Muscle of leg (tissue), 11 donors: ENCODE measurements around the gene TRAPPC6A. TPM values are rescaled to one million over a fixed set of nuclear protein-coding genes. Genes with fewer than 3 reads are reported as not detected.
A peak's percentile ranks its signal among the peaks of the same experiment; 100 is the strongest.

ENCODE experiments used
- DNase-seq: peaks from one replicate; pipeline ENCODE4 v3.0.0; 2013
- H3K27ac ChIP-seq: one replicate; pipeline ENCODE4 v1.5.1; 2013; ENCODE audit warnings: mild to moderate bottlenecking, low read length, control low read depth
- H3K27me3 ChIP-seq: one replicate; pipeline ENCODE4 v1.6.1; 2013; ENCODE audit warnings: low read length; ENCODE audit not compliant: control insufficient read depth, insufficient read depth
- H3K36me3 ChIP-seq: one replicate; pipeline ENCODE4 v1.6.1; 2013; ENCODE audit warnings: low read length; ENCODE audit not compliant: control insufficient read depth, insufficient read depth
- H3K4me1 ChIP-seq: one replicate; pipeline ENCODE4 v1.6.1; 2013; ENCODE audit warnings: low read length; ENCODE audit not compliant: control insufficient read depth, insufficient read depth
- H3K4me3 ChIP-seq: one replicate; pipeline ENCODE4 v1.5.1; 2013; ENCODE audit warnings: low read length, control low read depth
- H3K9me3 ChIP-seq: replicated peaks from 2 replicates; pipeline ENCODE4 v1.6.1; 2013; ENCODE audit warnings: low read depth, low read length; ENCODE audit not compliant: control insufficient read depth
- WGBS: methylation state at CpG from one replicate; pipeline ENCODE4 v1.1.5; 2013; ENCODE audit warnings: missing lambda C conversion rate; ENCODE audit not compliant: insufficient coverage; 5-methylcytosine and 5-hydroxymethylcytosine counted together
- polyA plus RNA-seq, 8 donors: library from polyadenylated mRNA; unstranded; fragments of 120-200 nt; gene quantifications; one replicate each; pipeline versions ENCODE4 v1.2.1 to v1.2.3, GENCODE V29; 2013; ENCODE audit warnings: inconsistent platforms in 1 of 8, low replicate concordance in 1 of 8; ENCODE audit not compliant: insufficient read length in 8 of 8, insufficient read depth in 1 of 8
- total RNA-seq: library from RNA; stranded (reverse); fragments of 120-200 nt; gene quantifications from one replicate; pipeline ENCODE4 v1.2.4, GENCODE V29; 2013

Gene TRAPPC6A
- total and polyA plus RNA-seq, 9 donors: 18.4 to 31.6 (median 25.1) TPM

DNA sequence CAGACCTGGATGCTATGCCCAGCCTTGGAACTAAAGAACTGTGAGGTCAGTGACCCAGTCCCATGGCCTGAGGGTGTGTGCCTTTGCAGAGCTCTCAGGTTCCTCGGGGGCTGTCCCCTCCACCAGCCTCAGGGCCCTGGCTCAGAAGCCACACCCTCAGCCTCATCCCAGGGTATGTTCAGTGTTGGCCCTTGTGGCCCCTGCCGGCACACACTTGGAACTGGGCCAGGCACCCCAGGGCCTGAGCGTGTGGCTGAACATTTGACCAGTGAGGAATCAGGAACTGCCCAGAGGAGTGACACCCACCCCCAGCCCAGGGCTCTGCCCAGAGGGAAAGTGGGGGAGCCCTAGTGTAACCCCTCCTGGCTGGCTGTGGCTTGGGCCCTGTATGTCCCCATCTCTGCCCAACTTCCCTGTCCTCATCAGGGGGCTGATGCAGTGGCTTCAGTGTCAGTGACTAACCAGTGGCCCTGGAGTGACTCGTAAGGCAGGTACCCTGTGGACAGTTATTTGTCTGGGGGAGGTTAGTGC lies 27.2 kb downstream of the TRAPPC6A start:
- Histone ChIP-seq H3K9me3 (no peaks in the 10 kb centered on the region), H3K27me3 (peaks cover 53% of the 10 kb centered on the region), H3K4me1 (peaks cover 27% of the 10 kb centered on the region), H3K36me3 (peaks cover 18% of the 10 kb centered on the region), H3K27ac (no peak overlapping the region), H3K4me3 (no peak overlapping the region)
- no peak for DNase-seq
- 68% methylated on average over 2 of the region's 4 CpGs for WGBS

- no peak for DNase-seq
These were observed 27.9 kb downstream of the TRAPPC6A start for GRCh38 chr19:45150180-45150579.

DNA sequence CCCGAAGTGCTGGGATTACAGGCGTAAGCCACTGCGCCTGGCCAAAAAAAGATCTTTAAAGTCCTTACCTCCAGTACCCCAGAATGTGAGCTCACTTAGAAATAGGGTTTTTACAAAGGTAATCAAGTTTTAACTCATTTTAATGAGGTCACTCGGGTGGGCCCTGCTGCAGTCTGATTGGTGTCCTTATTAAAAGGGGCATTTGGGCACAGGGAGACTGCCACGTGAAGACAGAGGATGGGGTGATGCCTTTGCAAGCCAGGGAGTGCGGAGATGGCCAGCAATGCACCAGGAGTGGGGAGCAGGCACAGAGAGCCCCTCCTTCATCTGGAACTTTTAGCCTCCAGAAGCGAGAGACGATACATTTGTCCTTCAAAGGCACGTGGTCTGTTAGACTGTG lies 28.9 kb downstream of the TRAPPC6A start:
- H3K4me3 ChIP-seq: no peak overlapping the region
- no peak overlapping the region for H3K27ac ChIP-seq
- H3K36me3 ChIP-seq: peaks cover 31% of the 10 kb centered on the region
- H3K27me3 ChIP-seq: peaks cover 39% of the 10 kb centered on the region
- DNase-seq: no peak
- H3K4me1 ChIP-seq: peaks cover 25% of the 10 kb centered on the region
- no peaks in the 10 kb centered on the region for H3K9me3 ChIP-seq
- WGBS: 69% methylated on average over 3 of the region's 9 CpGs

More at GRCh38 chr19:45150180-45150579, 27.9 kb downstream of the TRAPPC6A start:
- no peak overlapping the region for H3K4me3 ChIP-seq
- no peak overlapping the region for H3K27ac ChIP-seq
- no peaks in the 10 kb centered on the region for H3K9me3 ChIP-seq
- peaks cover 47% of the 10 kb centered on the region for H3K27me3 ChIP-seq
- H3K36me3 ChIP-seq: peaks cover 22% of the 10 kb centered on the region
- 93% methylated on average over 4 of the region's 4 CpGs for WGBS
- peaks cover 27% of the 10 kb centered on the region for H3K4me1 ChIP-seq

DNA sequence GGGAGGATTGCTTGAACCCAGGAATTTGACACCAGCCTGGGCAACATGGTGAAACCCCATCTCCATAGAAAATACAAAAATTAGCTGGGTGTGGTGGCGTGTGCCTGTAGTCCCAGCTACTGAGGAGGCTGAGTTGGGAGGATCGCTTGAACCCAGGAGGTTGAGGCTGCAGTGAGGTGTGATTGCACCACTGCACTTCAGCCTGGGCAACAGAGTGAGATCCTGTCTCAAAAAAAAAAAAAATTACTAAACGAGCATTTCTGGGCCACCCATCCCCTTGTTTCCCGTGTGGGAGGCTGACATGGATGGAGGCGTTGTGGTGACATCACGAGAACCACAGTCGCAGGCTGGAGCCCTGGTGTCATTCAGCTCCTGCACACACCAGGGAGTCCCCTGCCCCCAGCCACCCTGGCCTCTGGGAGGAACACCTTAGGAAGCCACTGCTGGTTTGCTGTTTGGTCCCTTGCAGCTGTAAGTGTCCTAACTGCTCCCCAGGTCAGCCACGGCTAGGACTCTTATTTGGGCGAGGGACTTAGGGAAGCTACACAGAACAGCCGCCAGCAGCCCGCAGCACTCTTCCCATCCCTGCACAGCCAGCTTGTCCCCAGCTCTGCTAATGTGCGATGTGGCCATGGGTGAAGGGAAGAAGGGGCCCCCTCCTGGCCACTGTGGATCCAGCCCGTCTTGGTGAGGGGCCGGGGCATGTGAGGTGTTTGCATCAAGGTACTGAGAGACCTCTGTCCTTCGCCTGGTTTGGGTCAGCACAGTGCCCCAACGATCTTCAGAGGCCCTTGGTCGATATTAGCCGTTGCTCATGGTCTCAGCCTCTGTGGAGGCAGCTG lies 30.0 kb downstream of the TRAPPC6A start:
- WGBS: 70% methylated on average over 15 of the region's 18 CpGs
- DNase-seq: no peak
- Histone ChIP-seq H3K27ac (no peak overlapping the region), H3K36me3 (peaks cover 39% of the 10 kb centered on the region), H3K4me3 (no peak overlapping the region), H3K4me1 (peaks cover 15% of the 10 kb centered on the region), H3K9me3 (no peaks in the 10 kb centered on the region), H3K27me3 (peaks cover 28% of the 10 kb centered on the region)

DNA sequence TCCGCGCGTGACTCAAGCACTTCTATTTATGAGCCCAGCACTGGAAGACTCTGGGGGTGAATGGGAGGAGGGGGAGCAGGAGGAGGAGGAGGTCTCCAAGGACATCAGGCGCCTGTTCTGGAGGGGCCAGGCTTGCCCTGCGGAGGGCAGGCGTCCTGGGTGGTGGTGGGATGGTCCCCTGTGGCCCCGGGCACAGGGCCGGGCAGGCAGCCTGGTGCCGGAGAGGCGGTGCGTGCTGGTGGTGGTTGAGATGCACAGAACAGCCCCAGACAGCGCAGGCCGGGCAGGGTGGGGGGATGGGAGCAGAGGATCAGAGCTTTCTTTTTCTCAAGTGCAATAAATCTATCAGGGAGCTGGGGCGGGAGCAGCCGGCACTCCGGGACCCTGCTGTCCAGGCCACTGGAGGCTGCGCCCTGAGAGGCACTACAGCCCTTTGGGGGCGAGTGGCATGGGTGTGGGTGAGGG lies 31.3 kb downstream of the TRAPPC6A start:
- WGBS: 44% methylated on average over 10 of the region's 18 CpGs
- peaks cover 16% of the 10 kb centered on the region for H3K27me3 ChIP-seq

GRCh38 chr19:45146251-45146650 lies 31.8 kb downstream of the TRAPPC6A start:
- Histone ChIP-seq H3K27me3 (peaks cover 10% of the 10 kb centered on the region), H3K4me1 (no peaks in the 10 kb centered on the region), H3K36me3 (peaks cover 54% of the 10 kb centered on the region), H3K4me3 (no peak overlapping the region), H3K9me3 (no peaks in the 10 kb centered on the region), H3K27ac (no peak overlapping the region)
- 48% methylated on average over 9 of the region's 13 CpGs for WGBS
- no peak for DNase-seq

More for the DNA sequence above, 31.3 kb downstream of the TRAPPC6A start:
- Histone ChIP-seq H3K36me3 (peaks cover 48% of the 10 kb centered on the region), H3K9me3 (no peaks in the 10 kb centered on the region), H3K27ac (no peak overlapping the region), H3K4me3 (no peak overlapping the region), H3K4me1 (peaks cover 3% of the 10 kb centered on the region)
- no peak for DNase-seq

DNA sequence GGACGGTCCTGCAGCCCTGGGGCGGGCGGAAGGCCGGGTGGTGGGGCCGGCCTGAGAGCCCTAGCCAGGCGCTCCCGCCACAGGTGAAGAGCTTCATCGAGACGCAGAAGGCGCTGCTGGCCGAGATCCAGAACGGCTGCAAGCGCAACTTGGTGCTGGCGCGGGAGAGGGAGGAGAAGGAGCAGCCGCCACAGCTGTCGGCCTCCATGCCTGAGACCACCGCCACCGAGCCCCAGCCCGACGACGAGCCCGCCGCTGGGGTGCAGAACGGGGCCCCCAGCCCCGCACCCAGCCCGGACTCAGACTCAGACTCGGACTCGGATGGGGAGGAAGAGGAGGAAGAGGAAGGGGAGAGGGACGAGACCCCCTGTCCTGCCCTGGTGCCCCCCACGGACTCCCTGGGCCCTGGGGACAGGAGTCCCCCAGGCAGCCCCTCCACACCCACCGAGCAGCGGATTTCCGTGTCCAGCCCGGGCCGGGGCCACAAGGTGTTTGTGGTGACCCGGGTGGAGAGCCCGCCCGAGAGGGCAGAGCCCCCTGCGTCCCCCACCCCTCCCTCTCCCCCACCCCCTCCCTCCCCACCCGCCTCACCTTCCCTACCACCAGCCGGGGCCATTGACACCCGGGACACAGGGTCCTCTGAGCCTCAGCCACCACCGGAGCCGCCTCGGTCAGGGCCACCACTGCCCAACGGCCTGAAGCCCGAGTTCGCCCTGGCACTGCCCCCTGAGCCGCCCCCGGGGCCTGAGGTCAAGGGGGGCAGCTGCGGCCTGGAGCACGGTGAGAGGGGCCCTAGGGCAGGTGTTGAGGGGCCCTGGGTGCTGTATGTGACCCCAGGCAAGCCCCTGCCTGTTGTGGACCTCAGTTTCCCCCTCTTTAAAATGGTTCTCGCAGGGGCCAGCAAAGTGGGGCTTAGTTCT lies 32.5 kb downstream of the TRAPPC6A start:
- Histone ChIP-seq H3K27me3 (peaks cover 3% of the 10 kb centered on the region), H3K9me3 (no peaks in the 10 kb centered on the region), H3K27ac (no peak overlapping the region), H3K36me3 (peaks cover 60% of the 10 kb centered on the region), H3K4me3 (no peak overlapping the region), H3K4me1 (no peaks in the 10 kb centered on the region)
- 90% methylated on average over 38 of the region's 54 CpGs for WGBS
- DNase-seq: no peak

GRCh38 chr19:45144431-45145269 lies 33.4 kb downstream of the TRAPPC6A start:
- H3K27ac ChIP-seq: no peak overlapping the region
- no peaks in the 10 kb centered on the region for H3K27me3 ChIP-seq
- WGBS: 91% methylated on average over 52 of the region's 53 CpGs
- H3K36me3 ChIP-seq: peaks cover 62% of the 10 kb centered on the region
- H3K4me1 ChIP-seq: no peaks in the 10 kb centered on the region
- no peak for DNase-seq
- H3K9me3 ChIP-seq: no peaks in the 10 kb centered on the region
- H3K4me3 ChIP-seq: no peak overlapping the region

DNA sequence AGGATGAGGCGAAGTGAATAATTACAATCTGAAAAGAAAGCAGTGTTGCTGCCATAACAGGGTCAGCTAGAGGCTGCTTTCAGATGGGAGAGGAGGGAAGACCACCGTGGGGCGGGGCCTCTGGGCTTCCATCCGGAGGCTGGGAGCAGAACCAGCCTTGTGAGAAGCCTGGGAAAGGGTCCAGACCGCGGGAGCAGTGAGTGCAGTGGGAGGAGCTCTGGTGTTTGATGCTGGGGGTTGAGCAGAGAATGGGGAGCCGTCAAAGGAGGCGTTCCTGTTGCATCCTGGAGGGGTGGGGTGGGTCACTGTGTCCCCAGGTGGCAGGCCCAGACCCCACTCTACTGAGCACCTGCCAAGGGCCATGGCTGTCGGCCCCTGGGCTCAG lies 35.3 kb downstream of the TRAPPC6A start:
- no peaks in the 10 kb centered on the region for H3K27me3 ChIP-seq
- H3K9me3 ChIP-seq: no peaks in the 10 kb centered on the region
- H3K27ac ChIP-seq: no peak overlapping the region
- peak; percentile 45 for DNase-seq
- H3K4me3 ChIP-seq: no peak overlapping the region
- H3K36me3 ChIP-seq: peaks cover 55% of the 10 kb centered on the region
- 48% methylated on average over 8 of the region's 9 CpGs for WGBS
- H3K4me1 ChIP-seq: peaks cover 9% of the 10 kb centered on the region
